Measurements from ENCODE around the gene ABCD4. TPM values are rescaled to one million over a fixed set of nuclear protein-coding genes. Genes with fewer than 3 reads are reported as not detected.

Gene ABCD4
- 10 to 100 TPM; 17.0 to 18.1 TPM for total RNA-seq

GRCh38 chr14:74302634-74303569 lies at the start of gene ABCD4:
Gene ABCD4, minus strand, starts transcription at chr14:74302934. Its CDS starts 22 bp downstream, at chr14:74302912.
- peak in 1 of 2 donors; percentile 75 for TF ChIP-seq CTCF (IDR thresholded peaks at IDR 0.05)
- Histone ChIP-seq H3K4me1 (peaks cover 0 to 28% of the 10 kb centered on the region in 2 donors), H3K4me3 (peak within 1 kb of the TSS; percentile 86 to 90), H3K27me3 (no peaks in the 10 kb centered on the region), H3K27ac (peak within 1 kb of the TSS; percentile 84 to 91), H3K9me3 (no peaks in the 10 kb centered on the region), H3K36me3 (peaks cover 15% of the 10 kb centered on the region)
- peak; percentile 97 for DNase-seq (ENCODE audit: low spot score)

- no peaks in the 10 kb centered on the region for H3K9me3 ChIP-seq
- H3K36me3 ChIP-seq, result no peaks in the 10 kb centered on the region
- no peaks in the 10 kb centered on the region for H3K4me1 ChIP-seq
- no peak for DNase-seq (ENCODE audit: low spot score)
- no peak for TF ChIP-seq CTCF (IDR thresholded peaks at IDR 0.05)
- H3K27me3 ChIP-seq, result no peaks in the 10 kb centered on the region
- H3K4me3 ChIP-seq, result no peak overlapping the region
- no peak overlapping the region for H3K27ac ChIP-seq
These were observed 48.2 kb upstream of the ABCD4 start for GRCh38 chr14:74350928-74351323.

GRCh38 chr14:74350211-74350927 lies 47.6 kb upstream of the ABCD4 start:
- no peak for DNase-seq (ENCODE audit: low spot score)
- Histone ChIP-seq H3K27me3 (no peaks in the 10 kb centered on the region), H3K4me1 (no peaks in the 10 kb centered on the region), H3K36me3 (no peaks in the 10 kb centered on the region), H3K27ac (no peak overlapping the region), H3K4me3 (no peak overlapping the region), H3K9me3 (no peaks in the 10 kb centered on the region)
- TF ChIP-seq CTCF (IDR thresholded peaks at IDR 0.05), result no peak

GRCh38 chr14:74349757-74350156 lies 47.0 kb upstream of the ABCD4 start:
- Histone ChIP-seq H3K9me3 (no peaks in the 10 kb centered on the region), H3K4me1 (no peaks in the 10 kb centered on the region), H3K27ac (no peak overlapping the region), H3K27me3 (no peaks in the 10 kb centered on the region), H3K36me3 (no peaks in the 10 kb centered on the region), H3K4me3 (no peak overlapping the region)
- no peak for DNase-seq (ENCODE audit: low spot score)
- TF ChIP-seq CTCF (IDR thresholded peaks at IDR 0.05), result no peak

- Histone ChIP-seq H3K27me3 (no peaks in the 10 kb centered on the region), H3K27ac (no peak overlapping the region), H3K9me3 (no peaks in the 10 kb centered on the region), H3K36me3 (no peaks in the 10 kb centered on the region), H3K4me3 (no peak overlapping the region), H3K4me1 (no peaks in the 10 kb centered on the region)
- no peak for DNase-seq (ENCODE audit: low spot score)
- TF ChIP-seq CTCF (IDR thresholded peaks at IDR 0.05), result no peak
These were observed 46.2 kb upstream of the ABCD4 start for GRCh38 chr14:74348735-74349463.
